ENCODE measurements around the gene SHC1. TPM values are rescaled to one million over a fixed set of nuclear protein-coding genes. Genes with fewer than 3 reads are reported as not detected.
"Not testable (repeated sequence)": the region's sequence is repeated elsewhere in the genome, so short reads cannot be mapped to it uniquely, and the experiment has no call there.

The SHC1 gene
- total RNA-seq, 1 experiment from 2014 or later, result 333 TPM

- H3K27me3 ChIP-seq (ENCODE audit: control insufficient read depth, insufficient read depth, low read length), result peaks cover 2% of the 10 kb centered on the region; the same call in 1 of the 2 replicates
Observed at GRCh38 chr1:155002464-155003226, 32.1 kb upstream of the SHC1 start, which contains the start of gene ZBTB7B. Gene ZBTB7B, plus strand, starts transcription at chr1:155002802. Its CDS starts 11,859 bp downstream, at chr1:155014661.

GRCh38 chr1:155001675-155002463 lies 31.3 kb upstream of the SHC1 start:
- peaks cover 2% of the 10 kb centered on the region; the same call in 1 of the 2 replicates for H3K27me3 ChIP-seq (ENCODE audit: control insufficient read depth, insufficient read depth, low read length)
- H3K36me3 ChIP-seq (replicated peaks; ENCODE audit: control insufficient read depth, insufficient read depth, low read length), result no peaks in the 10 kb centered on the region
- peak; percentile 99 for DNase-seq
- peak overlapping the region; percentile 75 for H3K4me3 ChIP-seq (ENCODE audit: insufficient read depth, low read depth, low read length)

More at GRCh38 chr1:155002464-155003226, 32.1 kb upstream of the SHC1 start, which contains the start of gene ZBTB7B:
- Histone ChIP-seq H3K36me3 (replicated peaks; ENCODE audit: control insufficient read depth, insufficient read depth, low read length) (no peaks in the 10 kb centered on the region), H3K4me3 (ENCODE audit: insufficient read depth, low read depth, low read length) (peak within 1 kb of the TSS; percentile 97)
- peak; percentile 81 for DNase-seq

- no peak for DNase-seq
- Histone ChIP-seq H3K4me3 (ENCODE audit: insufficient read depth, low read depth, low read length) (peak overlapping the region; percentile 75), H3K36me3 (replicated peaks; ENCODE audit: control insufficient read depth, insufficient read depth, low read length) (no peaks in the 10 kb centered on the region), H3K27me3 (ENCODE audit: control insufficient read depth, insufficient read depth, low read length) (peaks cover 2% of the 10 kb centered on the region; the same call in 1 of the 2 replicates)
Observed at GRCh38 chr1:155001425-155001674, 30.8 kb upstream of the SHC1 start.

GRCh38 chr1:155000726-155001424 lies 30.3 kb upstream of the SHC1 start:
- Histone ChIP-seq H3K36me3 (replicated peaks; ENCODE audit: control insufficient read depth, insufficient read depth, low read length) (no peaks in the 10 kb centered on the region), H3K4me3 (ENCODE audit: insufficient read depth, low read depth, low read length) (peak overlapping the region; percentile 75), H3K27me3 (ENCODE audit: control insufficient read depth, insufficient read depth, low read length) (peaks cover 2% of the 10 kb centered on the region; the same call in 1 of the 2 replicates)
- peak; percentile 98 for DNase-seq

- H3K4me3 ChIP-seq (ENCODE audit: insufficient read depth, low read depth, low read length), result peak overlapping the region; percentile 75
- peaks cover 2% of the 10 kb centered on the region; the same call in 1 of the 2 replicates for H3K27me3 ChIP-seq (ENCODE audit: control insufficient read depth, insufficient read depth, low read length)
- H3K36me3 ChIP-seq (replicated peaks; ENCODE audit: control insufficient read depth, insufficient read depth, low read length), result no peaks in the 10 kb centered on the region
- DNase-seq, result no peak
Observed at GRCh38 chr1:155000411-155000725, 29.8 kb upstream of the SHC1 start.

GRCh38 chr1:154999571-155000410 lies 29.2 kb upstream of the SHC1 start:
- Histone ChIP-seq H3K4me3 (ENCODE audit: insufficient read depth, low read depth, low read length) (peak overlapping the region; percentile 75), H3K27me3 (ENCODE audit: control insufficient read depth, insufficient read depth, low read length) (peaks cover 2% of the 10 kb centered on the region; the same call in 1 of the 2 replicates), H3K36me3 (replicated peaks; ENCODE audit: control insufficient read depth, insufficient read depth, low read length) (no peaks in the 10 kb centered on the region)
- DNase-seq, result peak; percentile 92

GRCh38 chr1:154998818-154999570 lies 28.4 kb upstream of the SHC1 start:
- Histone ChIP-seq H3K4me3 (ENCODE audit: insufficient read depth, low read depth, low read length) (peak overlapping the region; percentile 75), H3K36me3 (replicated peaks; ENCODE audit: control insufficient read depth, insufficient read depth, low read length) (no peaks in the 10 kb centered on the region), H3K27me3 (ENCODE audit: control insufficient read depth, insufficient read depth, low read length) (peaks cover 2% of the 10 kb centered on the region; the same call in 1 of the 2 replicates)
- DNase-seq, result peak; percentile 89

- H3K4me3 ChIP-seq (ENCODE audit: insufficient read depth, low read depth, low read length), result no peak overlapping the region
- H3K27me3 ChIP-seq (ENCODE audit: control insufficient read depth, insufficient read depth, low read length), result peaks cover 2% of the 10 kb centered on the region; the same call in 1 of the 2 replicates
- peak; percentile 47 for DNase-seq
- no peaks in the 10 kb centered on the region for H3K36me3 ChIP-seq (replicated peaks; ENCODE audit: control insufficient read depth, insufficient read depth, low read length)
Observed at GRCh38 chr1:154998201-154998780, 27.7 kb upstream of the SHC1 start.

- no peak for DNase-seq
- no peaks in the 10 kb centered on the region; the same call in 1 of the 2 replicates for H3K27me3 ChIP-seq (ENCODE audit: control insufficient read depth, insufficient read depth, low read length)
- no peaks in the 10 kb centered on the region; the same call in 1 of the 2 replicates for H3K36me3 ChIP-seq (replicated peaks; ENCODE audit: control insufficient read depth, insufficient read depth, low read length)
- H3K4me3 ChIP-seq (ENCODE audit: insufficient read depth, low read depth, low read length), result no peak overlapping the region
Observed at GRCh38 chr1:154996966-154997701, 26.6 kb upstream of the SHC1 start.

GRCh38 chr1:154995301-154995983 lies 24.9 kb upstream of the SHC1 start:
- H3K36me3 ChIP-seq (replicated peaks; ENCODE audit: control insufficient read depth, insufficient read depth, low read length); H3K27me3 ChIP-seq (ENCODE audit: control insufficient read depth, insufficient read depth, low read length); H3K4me3 ChIP-seq (ENCODE audit: insufficient read depth, low read depth, low read length): not testable (repeated sequence)
- peak; percentile 75 for DNase-seq

- no peak for DNase-seq
Observed at GRCh38 chr1:154994591-154994990, 24.0 kb upstream of the SHC1 start.

GRCh38 chr1:154994269-154994587 lies 23.7 kb upstream of the SHC1 start:
- no peak for DNase-seq
- H3K4me3 ChIP-seq (ENCODE audit: insufficient read depth, low read depth, low read length), result no peak overlapping the region
- no peaks in the 10 kb centered on the region; the same call in 1 of the 2 replicates for H3K27me3 ChIP-seq (ENCODE audit: control insufficient read depth, insufficient read depth, low read length)
- peaks cover 9% of the 10 kb centered on the region for H3K36me3 ChIP-seq (replicated peaks; ENCODE audit: control insufficient read depth, insufficient read depth, low read length)

More at GRCh38 chr1:154994591-154994990, 24.0 kb upstream of the SHC1 start:
- no peaks in the 10 kb centered on the region; the same call in 1 of the 2 replicates for H3K27me3 ChIP-seq (ENCODE audit: control insufficient read depth, insufficient read depth, low read length)
- H3K36me3 ChIP-seq (replicated peaks; ENCODE audit: control insufficient read depth, insufficient read depth, low read length), result peaks cover 6% of the 10 kb centered on the region
- H3K4me3 ChIP-seq (ENCODE audit: insufficient read depth, low read depth, low read length), result no peak overlapping the region

All from H7 (cell line).